K562 (cell line): Measurements from ENCODE around the gene EHMT2. TPM values are rescaled to one million over a fixed set of nuclear protein-coding genes. Genes with fewer than 3 reads are reported as not detected.

ENCODE experiments used
- CBX5 ChIP-seq: IDR thresholded peaks from 2 replicates; pipeline ENCODE4 v1.6.1; 2014; ENCODE audit warnings: low read depth, borderline replicate concordance
- NFIX ChIP-seq: fragments of 250-450 bp; sonication (Bioruptor Pico); IDR thresholded peaks from 2 replicates; pipeline ENCODE4 v1.4.0; 2020; ENCODE audit warnings: low read depth, mild to moderate bottlenecking, moderate library complexity
- NR2C2 ChIP-seq, 2 experiments: fragments of 200-800 bp in 1 of 2; sonication (Bioruptor generic) in 1 of 2; sonication (generic) in 1 of 2; formaldehyde crosslinking in 1 of 2; IDR thresholded peaks; 2 replicates each; pipeline versions ENCODE4 v1.6.1 to v1.8.0; 2016 to 2022; ENCODE audit warnings: mild to moderate bottlenecking in 1 of 2, missing compliant biosample characterization in 1 of 2, missing genetic modification characterization in 1 of 2, missing genetic modification reagents in 1 of 2
- PRPF4 ChIP-seq: fragments of 200-400 bp; formaldehyde crosslinking; IDR thresholded peaks from one replicate; pipeline ENCODE4 v1.6.1; 2017; ENCODE audit warnings: low read length, low read depth, mild to moderate bottlenecking; ENCODE audit not compliant: insufficient read depth, poor library complexity, severe bottlenecking
- PURB ChIP-seq: sonication (generic); formaldehyde crosslinking; IDR thresholded peaks from 2 replicates; pipeline ENCODE4 v1.9.0; 2021; ENCODE audit warnings: low read depth, mild to moderate bottlenecking, missing genetic modification reagents
- TEAD4 ChIP-seq, 2 experiments: sonication (generic) in 1 of 2; formaldehyde crosslinking in 1 of 2; IDR thresholded peaks; 2 replicates each; pipeline versions ENCODE4 v1.6.1 to v1.8.0; 2012 to 2022; ENCODE audit warnings: borderline replicate concordance in 1 of 2, inconsistent platforms in 1 of 2, low read length in 1 of 2, mild to moderate bottlenecking in 1 of 2, missing genetic modification reagents in 1 of 2
- ZBED1 ChIP-seq: IDR thresholded peaks from 2 replicates; pipeline ENCODE4 v1.6.1; 2014
- ZBTB17 ChIP-seq: fragments of 450-650 bp; formaldehyde crosslinking; IDR thresholded peaks from 2 replicates; pipeline ENCODE4 v1.4.0; 2020; ENCODE audit warnings: mild to moderate bottlenecking
- ZNF146 ChIP-seq: IDR thresholded peaks from one replicate; pipeline ENCODE4 v1.6.1; 2018; ENCODE audit warnings: missing compliant biosample characterization; ENCODE audit not compliant: unreplicated experiment
- ZNF197 ChIP-seq: fragments of 200-800 bp; sonication (Bioruptor generic); IDR thresholded peaks from 2 replicates; pipeline ENCODE4 v1.6.1; 2016; ENCODE audit warnings: low read depth, missing genetic modification characterization, missing compliant biosample characterization
- ZNF224 ChIP-seq: sonication (generic); formaldehyde crosslinking; IDR thresholded peaks from 2 replicates; pipeline ENCODE4 v1.8.0; 2022; ENCODE audit warnings: mild to moderate bottlenecking, missing genetic modification reagents
- ZNF232 ChIP-seq: sonication (generic); formaldehyde crosslinking; IDR thresholded peaks from 2 replicates; pipeline ENCODE4 v1.8.0; 2022; ENCODE audit warnings: mild to moderate bottlenecking, missing genetic modification reagents
- ZNF644 ChIP-seq: fragments of 200-800 bp; sonication (Bioruptor generic); IDR thresholded peaks from 2 replicates; pipeline ENCODE4 v1.6.1; 2016; ENCODE audit warnings: low read depth, missing genetic modification characterization, missing compliant biosample characterization
- polyA plus RNA-seq, 8 experiments: library from polyadenylated mRNA; depleted of rRNA in 4 of 8; stranded (reverse) in 5 of 8; unstranded in 3 of 8; fragments of >200 nt; fragmentation: Nextera tagmentation in 2 of 8; fragmentation: Illumina TruSeq in 1 of 8; extraction: Ambion mirVana in 2 of 8; extraction: Trizol in 1 of 8; gene quantifications; 2 replicates each; pipeline versions ENCODE4 v1.2.1 to v1.2.3, GENCODE V29; 2011 to 2014; ENCODE audit warnings: inconsistent platforms in 1 of 8, missing spikeins in 1 of 8
- total RNA-seq, 7 experiments: library from RNA; depleted of rRNA in 6 of 7; stranded (reverse); fragments of >200 nt in 6 of 7; fragmentation: Illumina TruSeq in 2 of 7; extraction: Trizol in 2 of 7; gene quantifications; 2 replicates each; pipeline versions ENCODE4 v1.2.1 to v1.2.3, GENCODE V29; 2011 to 2021; ENCODE audit warnings: low replicate concordance in 1 of 7
- TF ChIP-seq, protein P1 (sequence below): sonication (generic); formaldehyde crosslinking; IDR thresholded peaks from 2 replicates; pipeline ENCODE4 v1.8.0; 2022; ENCODE audit warnings: mild to moderate bottlenecking, missing genetic modification reagents
- TF ChIP-seq, protein P2 (sequence below): sonication (generic); formaldehyde crosslinking; IDR thresholded peaks from 2 replicates; pipeline ENCODE4 v1.8.1; 2022; ENCODE audit warnings: missing genetic modification reagents
- TF ChIP-seq, protein P3 (sequence below): sonication (generic); formaldehyde crosslinking; IDR thresholded peaks from 2 replicates; pipeline ENCODE4 v1.8.0; 2022; ENCODE audit warnings: mild to moderate bottlenecking, missing genetic modification reagents
- TF ChIP-seq, protein P4 (sequence below): IDR thresholded peaks from 2 replicates; pipeline ENCODE4 v1.6.1; 2011; ENCODE audit not compliant: insufficient read length; ENCODE audit errors: extremely low read depth
- TF ChIP-seq, protein P5 (sequence below): fragments of 250-450 bp; sonication (Bioruptor Pico); IDR thresholded peaks from 2 replicates; pipeline ENCODE4 v1.4.0; 2020

The EHMT2 gene
- total and polyA plus RNA-seq, 9 of the 15 experiments (the other 6 are each of a cell fraction or from before 2014, with no cell fraction given): 2.1 to 63.8 (median 38.5) TPM

DNA sequence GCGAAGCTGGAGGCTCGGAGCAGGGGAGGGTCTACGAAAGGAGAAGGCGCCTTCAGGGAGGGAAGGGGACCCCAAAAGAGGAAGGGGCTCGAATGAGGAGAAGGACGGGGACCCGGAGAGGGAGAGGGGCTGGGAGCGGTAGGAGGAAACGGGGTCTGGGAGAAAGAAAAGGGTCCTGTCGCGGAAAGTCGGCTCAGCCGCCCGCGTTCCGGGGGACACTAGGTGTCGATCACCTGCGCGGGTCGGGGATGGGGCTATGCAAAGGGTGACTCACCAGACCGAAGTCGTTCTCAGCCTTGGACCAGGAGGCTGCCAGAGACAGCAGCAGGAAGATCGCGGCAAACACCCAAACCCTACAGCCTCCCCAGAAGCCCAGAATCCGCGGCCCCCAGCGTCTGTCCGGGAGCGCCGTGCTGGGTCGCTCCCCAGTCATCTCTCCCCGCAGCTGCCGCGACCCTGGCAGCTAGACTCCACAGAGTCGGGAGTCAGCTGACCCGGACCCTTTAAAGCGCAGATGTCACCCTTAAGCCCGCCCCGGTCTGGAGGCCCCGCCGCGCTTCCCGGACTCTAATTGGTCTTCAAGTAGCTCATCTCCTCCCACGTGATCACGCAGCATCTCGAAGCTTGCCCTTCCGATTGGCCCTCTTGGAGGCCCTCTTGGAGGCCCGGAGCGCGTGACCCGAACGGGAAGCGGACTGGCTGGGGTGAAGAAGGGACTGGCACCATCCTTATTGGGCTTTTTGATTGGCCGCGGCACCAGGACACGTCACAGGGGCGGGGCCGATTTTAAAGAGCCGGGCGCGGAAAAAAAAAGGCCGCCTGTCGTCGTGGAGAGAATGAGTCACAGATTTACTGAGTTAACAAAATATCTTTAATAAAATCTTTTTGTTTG lies 34.9 kb downstream of the EHMT2 start, which contains the start of gene NEU1 (continued):
- no peak; the same call in 1 of the 2 replicates for TF ChIP-seq TEAD4 (IDR thresholded peaks at IDR 0.05; ENCODE audit: low read length)
- no peak for TF ChIP-seq TEAD4 (CRISPR knock-in tag; IDR thresholded peaks at IDR 0.05; ENCODE audit: borderline replicate concordance)
- TF ChIP-seq NFIX (CRISPR knock-in tag): no peak
- TF ChIP-seq PRPF4: no peak
- TF ChIP-seq, protein P1, sequence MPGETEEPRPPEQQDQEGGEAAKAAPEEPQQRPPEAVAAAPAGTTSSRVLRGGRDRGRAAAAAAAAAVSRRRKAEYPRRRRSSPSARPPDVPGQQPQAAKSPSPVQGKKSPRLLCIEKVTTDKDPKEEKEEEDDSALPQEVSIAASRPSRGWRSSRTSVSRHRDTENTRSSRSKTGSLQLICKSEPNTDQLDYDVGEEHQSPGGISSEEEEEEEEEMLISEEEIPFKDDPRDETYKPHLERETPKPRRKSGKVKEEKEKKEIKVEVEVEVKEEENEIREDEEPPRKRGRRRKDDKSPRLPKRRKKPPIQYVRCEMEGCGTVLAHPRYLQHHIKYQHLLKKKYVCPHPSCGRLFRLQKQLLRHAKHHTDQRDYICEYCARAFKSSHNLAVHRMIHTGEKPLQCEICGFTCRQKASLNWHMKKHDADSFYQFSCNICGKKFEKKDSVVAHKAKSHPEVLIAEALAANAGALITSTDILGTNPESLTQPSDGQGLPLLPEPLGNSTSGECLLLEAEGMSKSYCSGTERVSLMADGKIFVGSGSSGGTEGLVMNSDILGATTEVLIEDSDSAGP: peak; percentile 92
- TF ChIP-seq, protein P2, sequence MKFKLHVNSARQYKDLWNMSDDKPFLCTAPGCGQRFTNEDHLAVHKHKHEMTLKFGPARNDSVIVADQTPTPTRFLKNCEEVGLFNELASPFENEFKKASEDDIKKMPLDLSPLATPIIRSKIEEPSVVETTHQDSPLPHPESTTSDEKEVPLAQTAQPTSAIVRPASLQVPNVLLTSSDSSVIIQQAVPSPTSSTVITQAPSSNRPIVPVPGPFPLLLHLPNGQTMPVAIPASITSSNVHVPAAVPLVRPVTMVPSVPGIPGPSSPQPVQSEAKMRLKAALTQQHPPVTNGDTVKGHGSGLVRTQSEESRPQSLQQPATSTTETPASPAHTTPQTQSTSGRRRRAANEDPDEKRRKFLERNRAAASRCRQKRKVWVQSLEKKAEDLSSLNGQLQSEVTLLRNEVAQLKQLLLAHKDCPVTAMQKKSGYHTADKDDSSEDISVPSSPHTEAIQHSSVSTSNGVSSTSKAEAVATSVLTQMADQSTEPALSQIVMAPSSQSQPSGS (CRISPR knock-in tag): no peak
- no peak for TF ChIP-seq PURB
- TF ChIP-seq, protein P3, sequence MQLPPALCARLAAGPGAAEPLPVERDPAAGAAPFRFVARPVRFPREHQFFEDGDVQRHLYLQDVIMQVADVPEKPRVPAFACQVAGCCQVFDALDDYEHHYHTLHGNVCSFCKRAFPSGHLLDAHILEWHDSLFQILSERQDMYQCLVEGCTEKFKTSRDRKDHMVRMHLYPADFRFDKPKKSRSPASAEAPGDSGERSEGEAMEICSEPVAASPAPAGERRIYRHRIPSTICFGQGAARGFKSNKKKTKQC (CRISPR knock-in tag): no peak; the same call in 1 of the 2 replicates
- peak; percentile 1 for TF ChIP-seq ZNF146 (CRISPR knock-in tag)
- TF ChIP-seq, protein P4, sequence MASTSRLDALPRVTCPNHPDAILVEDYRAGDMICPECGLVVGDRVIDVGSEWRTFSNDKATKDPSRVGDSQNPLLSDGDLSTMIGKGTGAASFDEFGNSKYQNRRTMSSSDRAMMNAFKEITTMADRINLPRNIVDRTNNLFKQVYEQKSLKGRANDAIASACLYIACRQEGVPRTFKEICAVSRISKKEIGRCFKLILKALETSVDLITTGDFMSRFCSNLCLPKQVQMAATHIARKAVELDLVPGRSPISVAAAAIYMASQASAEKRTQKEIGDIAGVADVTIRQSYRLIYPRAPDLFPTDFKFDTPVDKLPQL: no peak
- TF ChIP-seq CBX5: no peak
- peak; percentile 80 for TF ChIP-seq ZBTB17 (CRISPR knock-in tag)
- no peak for TF ChIP-seq ZNF224
- peak; percentile 65; the same call in 1 of the 2 replicates for TF ChIP-seq NR2C2 (CRISPR knock-in tag; IDR thresholded peaks at IDR 0.05)
- TF ChIP-seq NR2C2 (tag; IDR thresholded peaks at IDR 0.05): peak; percentile 94
- TF ChIP-seq, protein P5, sequence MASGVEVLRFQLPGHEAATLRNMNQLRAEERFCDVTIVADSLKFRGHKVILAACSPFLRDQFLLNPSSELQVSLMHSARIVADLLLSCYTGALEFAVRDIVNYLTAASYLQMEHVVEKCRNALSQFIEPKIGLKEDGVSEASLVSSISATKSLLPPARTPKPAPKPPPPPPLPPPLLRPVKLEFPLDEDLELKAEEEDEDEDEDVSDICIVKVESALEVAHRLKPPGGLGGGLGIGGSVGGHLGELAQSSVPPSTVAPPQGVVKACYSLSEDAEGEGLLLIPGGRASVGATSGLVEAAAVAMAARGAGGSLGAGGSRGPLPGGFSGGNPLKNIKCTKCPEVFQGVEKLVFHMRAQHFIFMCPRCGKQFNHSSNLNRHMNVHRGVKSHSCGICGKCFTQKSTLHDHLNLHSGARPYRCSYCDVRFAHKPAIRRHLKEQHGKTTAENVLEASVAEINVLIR (CRISPR knock-in tag): peak; percentile 88
- TF ChIP-seq ZNF644 (tag): no peak
- no peak for TF ChIP-seq ZNF197 (CRISPR knock-in tag)
- TF ChIP-seq ZNF232 (CRISPR knock-in tag): no peak
- no peak; the same call in 1 of the 2 replicates for TF ChIP-seq ZBED1
